Activated naive CD8-positive, alpha-beta T cell treated with anti-CD3 and anti-CD28 coated beads, Interleukin-2, amount 50 U/mL, for 24 hours (primary cell): ENCODE measurements around the gene PHGDH.

Experiments
- ATAC-seq: fragments of 150-1000 bp; cut with Tn5 transposase; one replicate; pipeline ENCODE4 v1.10.0; 2021
- DNase-seq: peaks from one replicate; pipeline ENCODE4 v3.0.0; 2021
- H3K27ac Mint-ChIP-seq: one replicate; pipeline ENCODE4 v1.8.0; 2021; ENCODE audit warnings: mild to moderate bottlenecking, mixed read lengths
- H3K27me3 Mint-ChIP-seq: one replicate; pipeline ENCODE4 v1.8.0; 2021; ENCODE audit warnings: mixed read lengths
- H3K36me3 Mint-ChIP-seq: one replicate; pipeline ENCODE4 v1.8.0; 2021; ENCODE audit warnings: low read depth, mixed read lengths
- H3K4me1 Mint-ChIP-seq: one replicate; pipeline ENCODE4 v1.8.0; 2021; ENCODE audit warnings: mixed read lengths
- H3K4me3 Mint-ChIP-seq: one replicate; pipeline ENCODE4 v1.8.0; 2021; ENCODE audit warnings: mild to moderate bottlenecking, moderate library complexity, mixed read lengths
- H3K9me3 Mint-ChIP-seq: one replicate; pipeline ENCODE4 v1.8.0; 2021; ENCODE audit warnings: mixed read lengths

The PHGDH gene

DNA sequence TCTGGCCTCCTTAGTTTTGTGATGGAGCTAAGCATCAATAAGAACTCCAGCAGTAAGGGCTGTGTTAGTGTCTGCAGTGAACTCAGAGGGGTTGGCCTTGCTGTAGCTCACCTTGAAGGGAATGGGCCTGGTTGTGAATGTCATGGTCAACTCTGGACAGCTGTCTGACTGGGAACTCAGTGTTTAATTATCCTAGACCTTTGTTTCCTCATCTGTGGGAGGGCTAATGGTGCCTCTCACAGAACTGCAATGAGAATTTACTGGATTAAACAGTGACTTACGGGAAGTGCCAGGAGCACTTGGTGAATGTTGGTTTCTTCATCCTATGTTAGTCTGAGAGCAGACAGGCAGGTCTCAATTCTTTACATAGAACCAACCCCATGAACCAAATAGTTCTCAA, 33.3 kb downstream of the PHGDH start:
- Mint-ChIP-seq H3K36me3 (peaks cover 7% of the 10 kb centered on the region), H3K27me3 (peaks cover 5% of the 10 kb centered on the region)

DNA sequence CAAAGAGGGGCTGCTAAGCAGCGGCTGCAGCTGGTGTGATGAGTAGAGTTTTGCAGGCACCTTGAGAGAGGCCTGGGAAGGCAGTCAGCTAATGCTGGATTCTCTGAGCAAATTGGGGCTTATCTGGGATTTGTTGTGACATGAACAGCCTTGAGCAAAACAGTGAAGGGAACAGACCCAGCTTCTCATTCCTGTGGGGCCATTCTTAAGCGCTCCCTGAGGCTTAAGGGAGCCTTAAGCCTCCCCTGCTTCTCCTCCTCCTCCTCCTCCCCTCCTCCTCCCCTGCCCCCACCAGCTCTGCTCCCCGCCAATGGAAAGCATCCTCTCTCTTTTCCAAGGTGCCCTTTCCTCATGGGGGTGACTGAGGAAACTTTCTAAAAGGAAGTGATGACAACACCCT, 35.7 kb downstream of the PHGDH start:
- Mint-ChIP-seq H3K27ac (no peak overlapping the region), H3K36me3 (peaks cover 7% of the 10 kb centered on the region), H3K9me3 (no peaks in the 10 kb centered on the region), H3K4me3 (no peak overlapping the region), H3K27me3 (peaks cover 6% of the 10 kb centered on the region), H3K4me1 (peaks cover 27% of the 10 kb centered on the region)
- DNase-seq (no peak), ATAC-seq (no peak)

More for the DNA sequence above, 33.3 kb downstream of the PHGDH start:
- Mint-ChIP-seq H3K4me1 (peaks cover 27% of the 10 kb centered on the region), H3K4me3 (no peak overlapping the region), H3K27ac (no peak overlapping the region), H3K9me3 (no peaks in the 10 kb centered on the region)
- ATAC-seq, result no peak
- no peak for DNase-seq

DNA sequence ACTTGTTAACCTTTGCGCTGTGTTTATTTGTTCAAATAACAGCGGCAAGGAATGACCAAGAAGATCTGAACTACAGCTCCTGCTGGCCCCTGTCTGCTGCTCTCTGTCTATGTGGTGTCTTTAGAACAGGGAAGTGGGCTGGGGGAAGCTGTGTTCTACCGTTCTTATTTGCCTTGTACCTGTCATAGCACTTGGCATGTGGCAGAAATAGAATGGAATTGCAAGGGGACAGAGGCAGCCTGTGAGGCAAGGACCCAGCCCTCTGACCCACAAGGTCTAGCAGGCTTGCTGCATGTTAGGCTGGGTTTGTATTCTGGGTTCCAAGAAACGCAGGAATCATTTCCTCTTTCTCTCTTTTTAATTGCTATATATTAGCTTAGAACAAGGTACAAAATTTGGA, 36.3 kb downstream of the PHGDH start:
- Mint-ChIP-seq H3K9me3 (no peaks in the 10 kb centered on the region), H3K27me3 (peaks cover 6% of the 10 kb centered on the region), H3K36me3 (peaks cover 7% of the 10 kb centered on the region), H3K4me1 (peaks cover 27% of the 10 kb centered on the region), H3K4me3 (no peak overlapping the region), H3K27ac (no peak overlapping the region)
- DNase-seq (no peak), ATAC-seq (no peak)

DNA sequence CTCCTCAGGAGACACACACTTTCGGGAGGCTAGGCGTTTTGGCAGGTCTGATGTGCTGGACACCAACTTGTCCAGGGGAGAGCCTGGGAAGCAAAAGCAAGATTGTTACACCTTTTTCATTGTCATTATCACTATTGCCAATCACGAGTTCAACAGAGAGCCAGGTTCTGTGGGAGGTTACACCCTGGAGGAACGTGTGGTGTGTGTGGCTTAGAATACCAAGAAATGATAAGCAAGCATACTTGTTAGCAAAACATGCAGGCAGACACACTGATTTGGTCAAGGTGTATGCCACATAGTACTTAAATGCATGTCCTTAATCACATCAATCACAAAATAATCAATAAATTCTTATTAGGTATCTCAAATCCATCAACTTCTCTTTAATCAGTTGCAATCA, 40.9 kb downstream of the PHGDH start:
- Mint-ChIP-seq H3K4me3 (no peak overlapping the region), H3K27me3 (peaks cover 7% of the 10 kb centered on the region), H3K27ac (no peak overlapping the region), H3K4me1 (peaks cover 2% of the 10 kb centered on the region), H3K9me3 (no peaks in the 10 kb centered on the region), H3K36me3 (no peaks in the 10 kb centered on the region)
- DNase-seq (no peak), ATAC-seq (no peak)

DNA sequence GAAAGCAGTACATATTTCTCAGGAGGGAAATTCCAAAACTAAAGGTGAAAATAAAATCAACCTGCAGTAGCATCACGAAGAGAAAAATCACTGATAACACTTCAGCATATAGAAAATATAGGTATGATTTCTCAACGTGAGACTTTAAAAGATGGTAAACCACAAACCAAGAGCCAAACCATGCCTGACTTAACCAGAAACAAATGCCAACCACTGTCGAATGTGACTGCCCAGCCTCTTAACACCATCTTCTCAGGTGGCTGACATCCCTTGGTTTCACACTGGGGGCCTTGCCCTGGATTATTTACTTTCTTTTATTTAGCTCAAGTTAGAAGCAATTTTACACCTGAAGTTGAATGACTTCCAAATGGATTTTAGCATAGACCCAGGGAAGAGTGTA, 46.9 kb downstream of the PHGDH start:
- Mint-ChIP-seq H3K27me3 (peaks cover 4% of the 10 kb centered on the region), H3K36me3 (no peaks in the 10 kb centered on the region), H3K9me3 (no peaks in the 10 kb centered on the region), H3K4me3 (no peak overlapping the region), H3K27ac (no peak overlapping the region), H3K4me1 (no peaks in the 10 kb centered on the region)
- DNase-seq (no peak), ATAC-seq (no peak)

DNA sequence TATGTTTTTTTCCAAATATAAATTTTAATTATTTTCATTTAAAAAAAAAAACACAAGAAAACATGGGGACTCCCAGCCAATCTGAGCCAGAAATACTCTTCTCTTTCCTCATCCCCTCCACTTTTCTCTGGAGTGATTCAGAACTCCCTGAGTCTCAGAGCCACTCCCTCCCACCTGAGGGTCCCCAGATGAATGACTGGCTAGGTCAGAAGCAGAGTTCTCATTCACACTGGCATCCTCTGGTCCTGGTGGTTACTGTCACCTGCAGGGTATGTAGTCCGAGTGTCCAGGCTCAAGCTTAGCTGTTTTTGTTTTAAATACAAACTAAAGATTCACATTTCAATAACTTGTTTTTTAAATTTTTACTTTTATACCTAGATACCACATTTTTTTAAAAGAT, 50.7 kb downstream of the PHGDH start:
- no peaks in the 10 kb centered on the region for H3K9me3 Mint-ChIP-seq
- no peak overlapping the region for H3K4me3 Mint-ChIP-seq
- no peak overlapping the region for H3K27ac Mint-ChIP-seq
- ATAC-seq (no peak), DNase-seq (no peak)
- H3K27me3 Mint-ChIP-seq, result peaks cover 16% of the 10 kb centered on the region
- peaks cover 2% of the 10 kb centered on the region for H3K4me1 Mint-ChIP-seq
- no peaks in the 10 kb centered on the region for H3K36me3 Mint-ChIP-seq

DNA sequence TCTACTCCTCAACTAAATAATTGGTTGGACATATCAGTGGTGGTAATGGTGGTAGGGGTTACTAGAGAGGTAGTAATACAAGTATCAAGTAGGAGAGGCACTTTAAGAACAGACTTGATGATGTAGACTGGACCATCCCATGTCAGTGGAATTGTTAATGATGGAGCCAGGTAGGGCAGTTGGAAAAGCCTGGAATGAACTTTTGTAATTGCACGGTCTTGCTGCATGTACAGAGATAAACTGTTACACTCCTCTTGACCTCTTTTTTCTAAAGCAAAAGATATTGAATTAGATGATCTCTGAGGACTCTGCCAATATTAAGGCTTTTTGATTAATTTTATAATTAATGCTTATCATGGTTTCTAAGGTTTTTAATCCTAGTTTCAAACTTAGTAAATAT, 51.2 kb downstream of the PHGDH start:
- H3K4me3 Mint-ChIP-seq, result no peak overlapping the region
- ATAC-seq (no peak), DNase-seq (no peak)
- H3K36me3 Mint-ChIP-seq, result no peaks in the 10 kb centered on the region
- H3K4me1 Mint-ChIP-seq, result peaks cover 2% of the 10 kb centered on the region
- peaks cover 17% of the 10 kb centered on the region for H3K27me3 Mint-ChIP-seq
- no peaks in the 10 kb centered on the region for H3K9me3 Mint-ChIP-seq
- H3K27ac Mint-ChIP-seq, result no peak overlapping the region

DNA sequence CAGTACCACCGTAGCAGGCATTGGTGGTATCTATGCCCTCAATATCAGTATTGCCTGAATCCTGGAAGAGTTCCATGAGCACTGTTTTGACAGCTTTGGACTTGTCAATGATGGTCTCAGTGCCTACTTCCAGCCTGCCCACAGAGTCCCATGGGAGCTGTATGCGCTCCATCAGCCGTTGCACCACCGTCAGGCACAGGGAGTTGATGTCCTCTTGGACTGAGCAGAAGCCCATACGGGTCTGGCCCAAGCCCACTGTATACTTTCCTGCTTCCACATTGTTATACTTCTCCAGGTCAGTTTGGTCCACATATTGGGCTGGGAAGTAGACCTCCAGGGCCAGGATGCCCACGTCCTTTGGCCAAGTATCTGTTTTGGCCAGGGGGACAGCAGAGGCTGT, 52.5 kb downstream of the PHGDH start:
- Mint-ChIP-seq H3K4me3 (no peak overlapping the region), H3K4me1 (peaks cover 2% of the 10 kb centered on the region), H3K27me3 (peaks cover 17% of the 10 kb centered on the region), H3K36me3 (no peaks in the 10 kb centered on the region), H3K9me3 (no peaks in the 10 kb centered on the region), H3K27ac (no peak overlapping the region)
- DNase-seq, result no peak
- ATAC-seq, result no peak

DNA sequence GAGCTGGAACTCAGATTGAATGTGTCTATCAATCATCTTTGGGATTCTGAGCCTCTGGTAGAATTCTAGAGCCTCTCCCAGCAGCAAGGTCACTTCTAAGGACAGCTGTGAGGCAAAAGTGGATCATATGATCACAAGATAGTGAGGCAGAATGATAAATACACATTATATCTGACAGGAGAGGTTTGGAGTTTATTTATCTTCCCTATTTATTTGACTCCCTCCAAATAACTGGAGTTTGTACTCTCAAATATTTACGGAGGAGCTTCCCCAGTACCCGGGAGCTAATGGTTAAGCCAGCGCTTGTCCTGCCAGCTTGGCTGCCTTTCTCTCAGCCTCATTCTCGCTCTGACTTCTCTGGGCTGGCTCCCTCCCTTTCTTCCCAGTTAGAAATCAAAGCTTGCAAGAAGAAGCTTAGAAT, 54.6 kb downstream of the PHGDH start:
- DNase-seq, result no peak
- H3K4me1 Mint-ChIP-seq, result peaks cover 2% of the 10 kb centered on the region
- ATAC-seq, result no peak
- no peaks in the 10 kb centered on the region for H3K36me3 Mint-ChIP-seq
- H3K27ac Mint-ChIP-seq, result no peak overlapping the region
- peaks cover 15% of the 10 kb centered on the region for H3K27me3 Mint-ChIP-seq
- H3K4me3 Mint-ChIP-seq, result no peak overlapping the region
- H3K9me3 Mint-ChIP-seq, result no peaks in the 10 kb centered on the region

DNA sequence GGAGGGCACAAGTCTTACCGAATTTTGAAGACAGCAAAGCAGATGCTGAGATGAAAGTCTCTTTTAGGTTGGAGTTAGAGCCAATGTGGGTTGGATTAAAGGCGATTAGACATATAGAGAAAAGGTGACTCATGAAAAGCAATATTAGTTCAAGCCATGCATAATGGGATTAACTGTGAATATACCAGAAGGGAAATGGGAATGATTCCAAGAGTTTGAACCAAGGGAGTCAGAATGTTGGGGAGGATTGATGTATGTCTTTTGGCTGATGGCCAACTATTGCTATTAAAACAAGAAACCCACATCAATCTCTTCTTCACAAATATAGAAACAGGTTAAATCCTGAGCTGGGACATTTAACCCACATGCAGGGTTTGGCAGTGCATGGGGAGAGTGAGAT, 55.8 kb downstream of the PHGDH start:
- Mint-ChIP-seq H3K4me3 (no peak overlapping the region), H3K27me3 (peaks cover 15% of the 10 kb centered on the region), H3K4me1 (peaks cover 2% of the 10 kb centered on the region), H3K9me3 (no peaks in the 10 kb centered on the region), H3K36me3 (no peaks in the 10 kb centered on the region), H3K27ac (no peak overlapping the region)
- ATAC-seq (no peak), DNase-seq (no peak)

DNA sequence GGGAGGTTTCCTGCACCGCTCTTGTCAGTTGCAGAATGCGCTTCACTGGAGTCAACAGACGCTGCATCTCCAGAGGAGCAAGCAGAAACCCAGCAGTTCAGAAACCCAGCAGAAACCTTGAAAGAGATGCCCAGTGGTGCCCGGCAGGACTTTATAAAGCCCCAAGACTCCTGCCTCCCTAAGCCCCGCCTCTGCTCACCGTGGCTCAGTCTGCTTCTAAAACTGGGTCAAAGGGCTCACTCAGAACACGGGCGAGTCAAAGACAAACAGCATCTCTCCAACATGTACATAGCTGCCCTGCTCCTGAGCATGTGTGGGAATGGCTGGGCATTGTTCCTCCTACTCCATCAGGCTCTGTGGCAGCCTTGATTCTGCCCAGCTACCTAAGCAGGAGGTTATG, 57.0 kb downstream of the PHGDH start, which contains the start of gene HMGCS2:
Gene HMGCS2, minus strand, starts transcription at position 128 of the 400 bp plus-strand sequence. Its CDS starts 61 bp downstream, at position 67.
- Mint-ChIP-seq H3K4me3 (no peak within 1 kb of the TSS), H3K9me3 (no peaks in the 10 kb centered on the region), H3K27me3 (peaks cover 18% of the 10 kb centered on the region), H3K4me1 (peaks cover 2% of the 10 kb centered on the region), H3K36me3 (no peaks in the 10 kb centered on the region), H3K27ac (no peak within 1 kb of the TSS)
- ATAC-seq (no peak), DNase-seq (no peak)

DNA sequence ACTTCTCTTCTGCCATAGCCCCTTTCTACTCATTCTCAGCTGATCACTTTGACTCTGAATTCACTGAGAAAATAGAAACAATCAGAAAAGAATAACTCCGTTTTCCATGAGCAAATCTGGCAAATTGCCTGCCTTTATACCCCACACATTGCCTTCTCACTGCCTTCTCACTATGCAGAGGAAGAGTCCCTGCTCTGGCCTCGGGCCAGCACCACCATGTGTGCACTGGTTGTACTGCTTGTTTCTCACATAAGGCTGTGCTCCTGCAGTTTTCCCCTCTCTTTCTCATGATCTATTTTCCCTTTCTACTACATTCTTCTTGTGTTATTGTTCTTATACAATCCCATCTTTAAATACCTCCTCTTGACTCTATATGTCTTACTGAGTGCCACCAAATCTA, 59.3 kb downstream of the PHGDH start:
- H3K27ac Mint-ChIP-seq, result no peak overlapping the region
- H3K9me3 Mint-ChIP-seq, result no peaks in the 10 kb centered on the region
- ATAC-seq, result no peak
- peaks cover 17% of the 10 kb centered on the region for H3K27me3 Mint-ChIP-seq
- no peak for DNase-seq
- H3K36me3 Mint-ChIP-seq, result no peaks in the 10 kb centered on the region
- H3K4me1 Mint-ChIP-seq, result peaks cover 2% of the 10 kb centered on the region
- no peak overlapping the region for H3K4me3 Mint-ChIP-seq

DNA sequence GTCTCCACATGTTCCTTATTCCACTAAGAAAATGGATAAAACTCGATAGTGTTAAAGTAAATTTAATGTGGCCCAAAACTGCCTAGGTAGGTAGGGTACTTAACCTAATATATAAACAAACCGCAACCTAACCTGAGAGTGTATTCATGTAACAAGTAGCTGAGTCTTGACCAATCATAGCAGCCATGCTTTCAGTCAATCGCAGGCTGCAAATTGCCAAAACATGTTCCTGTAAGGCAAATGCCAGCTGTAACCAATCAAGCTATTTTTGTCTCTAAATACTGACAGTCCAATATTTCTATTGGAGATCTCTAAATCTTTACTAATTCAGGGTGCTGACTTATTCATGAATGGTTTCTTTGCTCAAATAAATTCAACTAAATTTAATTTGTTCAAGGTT, 60.0 kb downstream of the PHGDH start:
- Mint-ChIP-seq H3K9me3 (no peaks in the 10 kb centered on the region), H3K4me3 (no peak overlapping the region), H3K4me1 (peaks cover 2% of the 10 kb centered on the region), H3K27me3 (peaks cover 14% of the 10 kb centered on the region), H3K27ac (no peak overlapping the region), H3K36me3 (no peaks in the 10 kb centered on the region)
- DNase-seq (no peak), ATAC-seq (no peak)

DNA sequence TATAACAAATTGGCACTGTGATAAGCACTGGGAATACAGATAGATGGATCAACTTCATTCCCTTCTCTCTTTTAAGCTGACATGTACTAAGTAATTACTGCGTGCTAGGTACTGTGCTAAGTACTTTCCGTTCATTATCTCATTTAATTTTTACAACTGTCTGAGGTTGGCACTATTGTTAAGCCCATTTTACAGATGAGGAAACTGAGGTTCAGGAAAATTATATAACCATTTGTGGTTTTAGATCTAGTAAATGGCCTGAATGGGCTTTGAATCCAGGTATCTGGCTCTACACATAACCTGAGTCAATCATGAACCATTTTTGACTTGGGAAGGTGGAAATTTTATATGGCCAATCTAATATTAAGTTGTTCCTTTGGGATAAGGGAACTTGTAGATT, 60.6 kb downstream of the PHGDH start:
- H3K4me3 Mint-ChIP-seq, result no peak overlapping the region
- no peaks in the 10 kb centered on the region for H3K9me3 Mint-ChIP-seq
- no peaks in the 10 kb centered on the region for H3K36me3 Mint-ChIP-seq
- peaks cover under 1% of the 10 kb centered on the region for H3K4me1 Mint-ChIP-seq
- H3K27ac Mint-ChIP-seq, result no peak overlapping the region
- DNase-seq, result no peak
- peaks cover 9% of the 10 kb centered on the region for H3K27me3 Mint-ChIP-seq
- no peak for ATAC-seq

DNA sequence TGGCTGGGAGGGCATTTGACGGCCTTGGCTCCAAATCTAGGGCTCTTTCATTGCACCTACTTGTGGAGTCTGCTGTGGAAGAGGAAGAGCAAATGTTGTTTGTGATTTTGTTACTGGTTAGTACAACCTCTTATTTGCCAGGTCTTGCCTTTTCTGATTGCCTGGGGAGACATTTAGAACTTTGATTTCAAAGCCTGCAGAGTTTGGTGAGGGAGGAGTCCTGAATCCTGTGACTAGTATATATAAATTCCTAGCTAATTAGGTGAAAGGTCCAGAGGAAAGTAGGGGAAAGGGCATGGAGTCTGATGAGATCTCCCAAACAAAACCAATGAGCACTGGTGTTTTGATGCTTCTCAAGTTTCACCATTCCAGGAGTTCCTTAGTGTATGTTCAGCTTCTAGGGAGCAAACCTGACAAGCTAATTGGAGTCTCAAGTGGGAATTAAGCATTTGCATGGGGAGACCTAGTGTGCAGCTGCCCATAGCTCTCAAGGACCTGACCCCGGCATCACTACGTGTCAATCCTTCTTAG, 62.0 kb downstream of the PHGDH start:
- H3K4me3 Mint-ChIP-seq, result no peak overlapping the region
- H3K27ac Mint-ChIP-seq, result no peak overlapping the region
- no peak for DNase-seq
- H3K27me3 Mint-ChIP-seq, result peaks cover 10% of the 10 kb centered on the region
- H3K9me3 Mint-ChIP-seq, result no peaks in the 10 kb centered on the region
- ATAC-seq, result no peak
- no peaks in the 10 kb centered on the region for H3K36me3 Mint-ChIP-seq
- H3K4me1 Mint-ChIP-seq, result no peaks in the 10 kb centered on the region
